GM12872 (cell line): ENCODE data around the gene SUCLG2.

ENCODE experiments used
- CTCF ChIP-seq: IDR thresholded peaks from 3 replicates; pipeline ENCODE4 v1.5.1; 2011; ENCODE audit warnings: low read depth, mild to moderate bottlenecking, low read length, moderate library complexity; ENCODE audit not compliant: insufficient read depth

SUCLG2 gene

GRCh38 chr3:67522081-67522480, 132.3 kb downstream of the SUCLG2 start:
- TF ChIP-seq CTCF = no peak

GRCh38 chr3:67521053-67521646, 133.3 kb downstream of the SUCLG2 start:
- TF ChIP-seq CTCF = no peak

GRCh38 chr3:67518236-67518635, 136.2 kb downstream of the SUCLG2 start:
- no peak for TF ChIP-seq CTCF

GRCh38 chr3:67517781-67518180, 136.6 kb downstream of the SUCLG2 start:
- no peak for TF ChIP-seq CTCF

- TF ChIP-seq CTCF = no peak
These were observed 137.9 kb downstream of the SUCLG2 start for GRCh38 chr3:67516496-67516895.

GRCh38 chr3:67515778-67516177, 138.6 kb downstream of the SUCLG2 start:
- TF ChIP-seq CTCF = no peak

- TF ChIP-seq CTCF = no peak
These were observed 144.8 kb downstream of the SUCLG2 start for GRCh38 chr3:67509471-67510075.
